Measurements from ENCODE around the gene TSPAN5. TPM values are rescaled to one million over a fixed set of nuclear protein-coding genes. Genes with fewer than 3 reads are reported as not detected.

TSPAN5 gene
- total RNA-seq, 2 donors from 2014 or later = 7.4 to 11.8 TPM

DNA sequence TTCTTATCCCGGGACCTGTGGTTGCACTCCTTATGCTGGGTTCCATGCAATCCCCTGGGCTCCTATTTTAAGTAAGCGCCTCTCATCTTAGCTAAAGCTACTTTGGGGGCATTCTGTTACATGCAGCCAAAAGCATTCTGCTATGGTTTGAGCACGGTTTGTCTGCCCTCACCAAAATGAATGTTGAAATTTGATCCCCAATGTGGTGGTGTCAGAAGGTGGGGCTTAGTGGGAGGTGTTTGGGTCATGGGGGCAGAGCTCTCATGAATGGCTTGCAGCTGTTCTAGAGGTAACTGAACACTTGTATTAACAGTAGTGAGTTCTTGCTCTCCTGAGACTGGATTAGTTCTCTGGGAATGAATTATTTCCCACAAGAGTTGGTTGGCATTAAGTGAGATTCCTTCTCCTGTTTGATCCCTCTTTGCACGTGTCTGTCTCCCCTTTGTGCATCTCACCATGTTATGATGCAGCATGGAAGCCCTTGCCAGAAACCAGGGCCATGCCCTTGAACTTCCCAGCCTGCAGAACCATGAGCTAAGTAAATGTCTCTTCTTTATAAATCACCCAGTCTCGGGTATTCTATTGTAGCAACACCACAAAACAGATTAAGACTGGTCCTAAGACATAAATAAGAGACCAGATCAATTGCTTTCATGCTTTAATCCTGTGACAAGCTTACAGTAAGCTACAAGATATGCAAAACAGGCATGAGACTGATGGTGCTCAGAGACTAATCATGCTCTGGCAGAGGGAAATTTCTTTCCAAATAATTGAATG, 141.8 kb downstream of the TSPAN5 start:
- H3K36me3 ChIP-seq (ENCODE audit: control insufficient read depth, insufficient read depth, low read length) = no peaks in the 10 kb centered on the region
- H3K4me1 ChIP-seq (ENCODE audit: control insufficient read depth, insufficient read depth, low read length) = no peaks in the 10 kb centered on the region
- Mint-ChIP-seq H3K4me1 (peaks cover 22% of the 10 kb centered on the region), H3K27me3 (ENCODE audit: insufficient read depth) (no peaks in the 10 kb centered on the region), H3K27ac (no peak overlapping the region), H3K9me3 (peaks cover 7% of the 10 kb centered on the region), H3K4me3 (no peak overlapping the region), H3K36me3 (ENCODE audit: low read depth) (no peaks in the 10 kb centered on the region)
- peaks cover 13% of the 10 kb centered on the region for H3K9me3 ChIP-seq (ENCODE audit: control insufficient read depth, low read length)
- no peak overlapping the region for H3K27ac ChIP-seq (ENCODE audit: low read depth, low read length)
- TF ChIP-seq, protein P1, sequence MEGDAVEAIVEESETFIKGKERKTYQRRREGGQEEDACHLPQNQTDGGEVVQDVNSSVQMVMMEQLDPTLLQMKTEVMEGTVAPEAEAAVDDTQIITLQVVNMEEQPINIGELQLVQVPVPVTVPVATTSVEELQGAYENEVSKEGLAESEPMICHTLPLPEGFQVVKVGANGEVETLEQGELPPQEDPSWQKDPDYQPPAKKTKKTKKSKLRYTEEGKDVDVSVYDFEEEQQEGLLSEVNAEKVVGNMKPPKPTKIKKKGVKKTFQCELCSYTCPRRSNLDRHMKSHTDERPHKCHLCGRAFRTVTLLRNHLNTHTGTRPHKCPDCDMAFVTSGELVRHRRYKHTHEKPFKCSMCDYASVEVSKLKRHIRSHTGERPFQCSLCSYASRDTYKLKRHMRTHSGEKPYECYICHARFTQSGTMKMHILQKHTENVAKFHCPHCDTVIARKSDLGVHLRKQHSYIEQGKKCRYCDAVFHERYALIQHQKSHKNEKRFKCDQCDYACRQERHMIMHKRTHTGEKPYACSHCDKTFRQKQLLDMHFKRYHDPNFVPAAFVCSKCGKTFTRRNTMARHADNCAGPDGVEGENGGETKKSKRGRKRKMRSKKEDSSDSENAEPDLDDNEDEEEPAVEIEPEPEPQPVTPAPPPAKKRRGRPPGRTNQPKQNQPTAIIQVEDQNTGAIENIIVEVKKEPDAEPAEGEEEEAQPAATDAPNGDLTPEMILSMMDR (conservative IDR thresholded peaks at IDR 0.05) = no peak
- H3K4me3 ChIP-seq (ENCODE audit: low read length) = peak overlapping the region; percentile 20
- no peak for DNase-seq
- 87 to 93% methylated on average over 3 to 5 of the region's 5 CpGs for WGBS, 2 experiments (ENCODE audit: insufficient coverage in 1 of 2, insufficient read length in 1 of 2)
- H3K9ac ChIP-seq (ENCODE audit: extremely low read depth, low read length, poor library complexity, severe bottlenecking) = no peak overlapping the region
- no peaks in the 10 kb centered on the region for H3K27me3 ChIP-seq (ENCODE audit: control insufficient read depth, insufficient read depth, low read length, poor library complexity, severe bottlenecking)

DNA sequence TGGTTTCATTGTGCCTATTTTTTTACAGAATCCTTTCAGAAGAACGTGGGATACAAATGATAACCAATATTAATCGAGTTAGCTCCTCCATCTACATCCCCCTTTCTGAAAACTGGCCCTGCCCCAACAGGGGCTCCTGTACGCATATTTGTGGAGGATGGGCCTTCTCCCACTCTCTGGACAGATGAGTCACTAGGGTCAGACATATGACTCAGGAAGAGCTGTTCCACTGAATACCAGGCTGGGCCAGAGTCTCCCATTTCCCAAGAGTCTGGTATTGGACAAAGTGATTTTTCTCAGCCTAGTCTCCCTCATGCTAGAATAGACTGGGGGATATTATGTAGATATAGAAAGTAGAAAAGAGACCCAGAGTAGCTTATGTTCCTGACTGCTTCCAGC, 142.4 kb downstream of the TSPAN5 start:
- no peak overlapping the region for H3K9ac ChIP-seq (ENCODE audit: extremely low read depth, low read length, poor library complexity, severe bottlenecking)
- no peaks in the 10 kb centered on the region for H3K27me3 Mint-ChIP-seq (ENCODE audit: insufficient read depth)
- no peaks in the 10 kb centered on the region for H3K4me1 ChIP-seq (ENCODE audit: control insufficient read depth, insufficient read depth, low read length)
- H3K4me3 ChIP-seq (ENCODE audit: low read length) = peak overlapping the region; percentile 20
- 67 to 98% methylated on average over 1 to 3 of the region's 3 CpGs for WGBS, 2 experiments (ENCODE audit: insufficient coverage in 1 of 2, insufficient read length in 1 of 2)
- TF ChIP-seq, protein P1 (conservative IDR thresholded peaks at IDR 0.05) = no peak
- peaks cover 22% of the 10 kb centered on the region for H3K4me1 Mint-ChIP-seq
- H3K27ac Mint-ChIP-seq = no peak overlapping the region
- H3K9me3 Mint-ChIP-seq = peaks cover 7% of the 10 kb centered on the region
- no peak overlapping the region for H3K4me3 Mint-ChIP-seq
- H3K36me3 ChIP-seq (ENCODE audit: control insufficient read depth, insufficient read depth, low read length) = no peaks in the 10 kb centered on the region
- H3K27me3 ChIP-seq (ENCODE audit: control insufficient read depth, insufficient read depth, low read length, poor library complexity, severe bottlenecking) = no peaks in the 10 kb centered on the region
- no peak overlapping the region for H3K27ac ChIP-seq (ENCODE audit: low read depth, low read length)
- H3K9me3 ChIP-seq (ENCODE audit: control insufficient read depth, low read length) = peaks cover 13% of the 10 kb centered on the region
- H3K36me3 Mint-ChIP-seq (ENCODE audit: low read depth) = no peaks in the 10 kb centered on the region
- no peak for DNase-seq

DNA sequence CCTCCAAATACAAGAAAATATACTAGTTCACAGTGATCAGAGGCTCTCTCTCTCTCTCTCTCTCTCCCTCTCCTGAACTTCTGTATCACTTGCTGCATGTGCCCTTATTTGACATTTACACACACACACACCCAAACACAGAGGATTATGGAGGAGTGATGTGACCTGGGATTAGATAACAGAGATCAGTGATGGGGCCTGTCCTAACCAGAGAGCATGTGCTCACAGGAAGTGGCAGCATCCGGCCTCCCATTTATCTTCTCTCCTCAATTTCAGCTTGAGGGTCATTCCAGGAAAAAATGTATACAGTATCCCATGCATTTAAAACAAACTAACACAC, 143.0 kb downstream of the TSPAN5 start:
- Histone ChIP-seq H3K9me3 (ENCODE audit: control insufficient read depth, low read length) (peaks cover 13% of the 10 kb centered on the region), H3K27me3 (ENCODE audit: control insufficient read depth, insufficient read depth, low read length, poor library complexity, severe bottlenecking) (no peaks in the 10 kb centered on the region), H3K4me3 (ENCODE audit: low read length) (no peak overlapping the region), H3K36me3 (ENCODE audit: control insufficient read depth, insufficient read depth, low read length) (no peaks in the 10 kb centered on the region), H3K9ac (ENCODE audit: extremely low read depth, low read length, poor library complexity, severe bottlenecking) (no peak overlapping the region), H3K4me1 (ENCODE audit: control insufficient read depth, insufficient read depth, low read length) (no peaks in the 10 kb centered on the region), H3K27ac (ENCODE audit: low read depth, low read length) (no peak overlapping the region)
- DNase-seq = no peak
- no peaks in the 10 kb centered on the region for H3K36me3 Mint-ChIP-seq (ENCODE audit: low read depth)
- H3K4me3 Mint-ChIP-seq = no peak overlapping the region
- H3K4me1 Mint-ChIP-seq = peaks cover 22% of the 10 kb centered on the region
- no peak overlapping the region for H3K27ac Mint-ChIP-seq
- TF ChIP-seq, protein P1 (conservative IDR thresholded peaks at IDR 0.05) = no peak
- H3K27me3 Mint-ChIP-seq (ENCODE audit: insufficient read depth) = no peaks in the 10 kb centered on the region
- WGBS, 2 experiments (ENCODE audit: insufficient coverage in 1 of 2, insufficient read length in 1 of 2) = 80% methylated on average over 1 of the region's 1 CpG; no CpG with 5 or more reads in 1 of the 2 experiments
- peaks cover 7% of the 10 kb centered on the region for H3K9me3 Mint-ChIP-seq

All from endodermal cell (in vitro differentiated cells).